Neural cell (in vitro differentiated cells): ENCODE measurements around the gene C1orf115. TPM values are rescaled to one million over a fixed set of nuclear protein-coding genes. Genes with fewer than 3 reads are reported as not detected.

Experiments used
- H2AFZ ChIP-seq: fragments of 200-600, 300-800 bp; sonication (generic), shearing (Covaris generic); 2 replicates; pipeline ENCODE4 v1.6.0; 2014; ENCODE audit warnings: low read depth, mild to moderate bottlenecking, antibody characterized with exemption, low read length, moderate library complexity
- H3F3A ChIP-seq: fragments of 200-600 bp; shearing (Covaris generic); 2 replicates; pipeline ENCODE4 v1.6.1; 2016; ENCODE audit warnings: mild to moderate bottlenecking, moderate library complexity, mixed read lengths, antibody characterized with exemption, low read length; ENCODE audit not compliant: insufficient read depth, poor library complexity, severe bottlenecking
- H3K27ac ChIP-seq: fragments of 200-600, 300-800 bp; sonication (generic), shearing (Covaris generic); 2 replicates; pipeline ENCODE4 v1.5.1; 2014; ENCODE audit warnings: mild to moderate bottlenecking, low read length, moderate library complexity
- H3K27me3 ChIP-seq: fragments of 300-800, 200-600 bp; sonication (generic), shearing (Covaris generic); 2 replicates; pipeline ENCODE4 v1.6.0; 2014; ENCODE audit warnings: mild to moderate bottlenecking, low read depth, low read length, moderate library complexity; ENCODE audit not compliant: insufficient read depth
- H3K36me3 ChIP-seq: fragments of 300-800, 200-600 bp; sonication (generic), shearing (Covaris generic); 2 replicates; pipeline ENCODE4 v1.5.1; 2014; ENCODE audit warnings: mild to moderate bottlenecking, antibody characterized with exemption, low read length, moderate library complexity; ENCODE audit not compliant: insufficient read depth
- H3K4me2 ChIP-seq: fragments of 300-800, 200-600 bp; sonication (generic), shearing (Covaris generic); 2 replicates; pipeline ENCODE4 v1.6.0; 2014; ENCODE audit warnings: mild to moderate bottlenecking, low read length
- H3K4me3 ChIP-seq: fragments of 300-800, 200-600 bp; sonication (generic), shearing (Covaris generic); 2 replicates; pipeline ENCODE4 v1.5.1; 2014; ENCODE audit warnings: mild to moderate bottlenecking, low read length, moderate library complexity
- H3K79me2 ChIP-seq: fragments of 200-600 bp; shearing (Covaris generic); replicated peaks from 2 replicates; pipeline ENCODE4 v1.6.0; 2014; ENCODE audit warnings: mild to moderate bottlenecking, low read length, moderate library complexity; ENCODE audit not compliant: insufficient read depth
- H3K9ac ChIP-seq: fragments of 300-800, 200-600 bp; sonication (generic), shearing (Covaris generic); 2 replicates; pipeline ENCODE4 v1.6.1; 2016; ENCODE audit warnings: mild to moderate bottlenecking, low read length, mixed read lengths
- H3K9me2 ChIP-seq: fragments of 200-600 bp; shearing (Covaris generic); 2 replicates; pipeline ENCODE4 v1.6.1; 2016; ENCODE audit warnings: mild to moderate bottlenecking, low read length, mixed read lengths; ENCODE audit not compliant: insufficient read depth
- H3K9me3 ChIP-seq: fragments of 200-600, 300-800 bp; sonication (generic), shearing (Covaris generic); 2 replicates; pipeline ENCODE4 v1.6.1; 2016; ENCODE audit warnings: mild to moderate bottlenecking, mixed run types, low read length, moderate library complexity, mixed read lengths
- H4K20me1 ChIP-seq: fragments of 200-600 bp; shearing (Covaris generic); 2 replicates; pipeline ENCODE4 v1.6.1; 2016; ENCODE audit warnings: mild to moderate bottlenecking, mixed run types; ENCODE audit not compliant: insufficient read depth
- EP300 ChIP-seq: fragments of 450-650 bp; conservative IDR thresholded peaks from 2 replicates; pipeline ENCODE4 v1.6.1; 2014; ENCODE audit warnings: antibody characterized with exemption, mild to moderate bottlenecking, moderate library complexity; ENCODE audit not compliant: poor library complexity, severe bottlenecking
- EZH2 ChIP-seq: fragments of 200-600, 300-800 bp; shearing (Covaris generic), sonication (generic); IDR thresholded peaks from 2 replicates; pipeline ENCODE4 v1.6.1; 2014; ENCODE audit warnings: antibody characterized with exemption, low read length, borderline replicate concordance, mild to moderate bottlenecking; ENCODE audit not compliant: insufficient read depth, poor library complexity, severe bottlenecking
- MXI1 ChIP-seq: fragments of 450-650 bp; conservative IDR thresholded peaks from 2 replicates; pipeline ENCODE4 v1.6.1; 2014; ENCODE audit warnings: antibody characterized with exemption, mild to moderate bottlenecking; ENCODE audit not compliant: poor library complexity, severe bottlenecking
- POLR2AphosphoS5 ChIP-seq: IDR thresholded peaks from 2 replicates; pipeline ENCODE4 v1.6.1; 2012
- RAD21 ChIP-seq: fragments of 450-650 bp; conservative IDR thresholded peaks from 2 replicates; pipeline ENCODE4 v1.6.1; 2014; ENCODE audit warnings: antibody characterized with exemption, mild to moderate bottlenecking, moderate library complexity
- SMC3 ChIP-seq: fragments of 450-650 bp; conservative IDR thresholded peaks from 2 replicates; pipeline ENCODE4 v1.6.1; 2014; ENCODE audit warnings: antibody characterized with exemption, mild to moderate bottlenecking, moderate library complexity; ENCODE audit not compliant: poor library complexity
- TAF1 ChIP-seq: IDR thresholded peaks from 2 replicates; pipeline ENCODE4 v1.6.1; 2012; ENCODE audit warnings: low read depth
- polyA plus RNA-seq: library from polyadenylated mRNA; depleted of rRNA; stranded (reverse); fragments of >200 nt; gene quantifications from 2 replicates; pipeline ENCODE4 v1.2.3, GENCODE V29; 2014
- TF ChIP-seq, protein P1 (sequence below): fragments of 450-650 bp; IDR thresholded peaks from 2 replicates; pipeline ENCODE4 v1.5.1; 2014; ENCODE audit warnings: antibody characterized with exemption, mild to moderate bottlenecking, moderate library complexity; ENCODE audit not compliant: poor library complexity, severe bottlenecking
- TF ChIP-seq, protein P2 (sequence below): IDR thresholded peaks from 2 replicates; pipeline ENCODE4 v1.6.1; 2012; ENCODE audit warnings: borderline replicate concordance

The C1orf115 gene
- polyA plus RNA-seq, 1 donor from 2014 or later: 0.88 TPM

DNA sequence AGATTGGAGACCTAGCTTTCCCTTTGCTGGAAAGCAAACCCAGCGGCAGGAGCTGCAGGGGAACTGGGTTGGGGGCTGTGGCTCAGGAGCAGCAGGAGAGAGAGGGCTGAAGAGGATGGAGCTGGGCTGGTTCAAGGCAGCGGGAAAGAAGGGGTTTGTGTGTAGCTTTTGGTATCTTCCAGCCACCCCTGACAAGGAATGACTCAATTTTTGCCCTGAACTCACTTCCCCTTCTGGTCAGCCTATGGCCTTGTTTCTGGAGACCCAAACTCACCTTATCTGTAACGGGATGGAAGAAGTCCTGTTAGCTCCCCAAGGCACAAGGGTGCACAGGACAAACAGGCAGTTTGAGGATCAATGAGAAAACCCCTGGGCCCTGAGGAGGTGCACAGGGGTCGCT is 13.1 kb downstream of the C1orf115 start:
- Histone ChIP-seq H3K36me3 (no peaks in the 10 kb centered on the region), H3K9me3 (no peaks in the 10 kb centered on the region), H3K9me2 (no peaks in the 10 kb centered on the region), H3F3A (no peaks in the 10 kb centered on the region), H3K27me3 (no peaks in the 10 kb centered on the region), H4K20me1 (no peaks in the 10 kb centered on the region), H3K9ac (no peak overlapping the region), H3K27ac (no peak overlapping the region), H3K4me2 (no peak overlapping the region), H2AFZ (no peak overlapping the region), H3K79me2 (no peaks in the 10 kb centered on the region), H3K4me3 (no peak overlapping the region)
- TF ChIP-seq POLR2AphosphoS5 (no peak), EP300 (no peak), SMC3 (no peak), MXI1 (no peak), TAF1 (no peak), RAD21 (no peak), EZH2 (no peak)
- TF ChIP-seq, protein P1, sequence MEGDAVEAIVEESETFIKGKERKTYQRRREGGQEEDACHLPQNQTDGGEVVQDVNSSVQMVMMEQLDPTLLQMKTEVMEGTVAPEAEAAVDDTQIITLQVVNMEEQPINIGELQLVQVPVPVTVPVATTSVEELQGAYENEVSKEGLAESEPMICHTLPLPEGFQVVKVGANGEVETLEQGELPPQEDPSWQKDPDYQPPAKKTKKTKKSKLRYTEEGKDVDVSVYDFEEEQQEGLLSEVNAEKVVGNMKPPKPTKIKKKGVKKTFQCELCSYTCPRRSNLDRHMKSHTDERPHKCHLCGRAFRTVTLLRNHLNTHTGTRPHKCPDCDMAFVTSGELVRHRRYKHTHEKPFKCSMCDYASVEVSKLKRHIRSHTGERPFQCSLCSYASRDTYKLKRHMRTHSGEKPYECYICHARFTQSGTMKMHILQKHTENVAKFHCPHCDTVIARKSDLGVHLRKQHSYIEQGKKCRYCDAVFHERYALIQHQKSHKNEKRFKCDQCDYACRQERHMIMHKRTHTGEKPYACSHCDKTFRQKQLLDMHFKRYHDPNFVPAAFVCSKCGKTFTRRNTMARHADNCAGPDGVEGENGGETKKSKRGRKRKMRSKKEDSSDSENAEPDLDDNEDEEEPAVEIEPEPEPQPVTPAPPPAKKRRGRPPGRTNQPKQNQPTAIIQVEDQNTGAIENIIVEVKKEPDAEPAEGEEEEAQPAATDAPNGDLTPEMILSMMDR: no peak
- TF ChIP-seq, protein P2, sequence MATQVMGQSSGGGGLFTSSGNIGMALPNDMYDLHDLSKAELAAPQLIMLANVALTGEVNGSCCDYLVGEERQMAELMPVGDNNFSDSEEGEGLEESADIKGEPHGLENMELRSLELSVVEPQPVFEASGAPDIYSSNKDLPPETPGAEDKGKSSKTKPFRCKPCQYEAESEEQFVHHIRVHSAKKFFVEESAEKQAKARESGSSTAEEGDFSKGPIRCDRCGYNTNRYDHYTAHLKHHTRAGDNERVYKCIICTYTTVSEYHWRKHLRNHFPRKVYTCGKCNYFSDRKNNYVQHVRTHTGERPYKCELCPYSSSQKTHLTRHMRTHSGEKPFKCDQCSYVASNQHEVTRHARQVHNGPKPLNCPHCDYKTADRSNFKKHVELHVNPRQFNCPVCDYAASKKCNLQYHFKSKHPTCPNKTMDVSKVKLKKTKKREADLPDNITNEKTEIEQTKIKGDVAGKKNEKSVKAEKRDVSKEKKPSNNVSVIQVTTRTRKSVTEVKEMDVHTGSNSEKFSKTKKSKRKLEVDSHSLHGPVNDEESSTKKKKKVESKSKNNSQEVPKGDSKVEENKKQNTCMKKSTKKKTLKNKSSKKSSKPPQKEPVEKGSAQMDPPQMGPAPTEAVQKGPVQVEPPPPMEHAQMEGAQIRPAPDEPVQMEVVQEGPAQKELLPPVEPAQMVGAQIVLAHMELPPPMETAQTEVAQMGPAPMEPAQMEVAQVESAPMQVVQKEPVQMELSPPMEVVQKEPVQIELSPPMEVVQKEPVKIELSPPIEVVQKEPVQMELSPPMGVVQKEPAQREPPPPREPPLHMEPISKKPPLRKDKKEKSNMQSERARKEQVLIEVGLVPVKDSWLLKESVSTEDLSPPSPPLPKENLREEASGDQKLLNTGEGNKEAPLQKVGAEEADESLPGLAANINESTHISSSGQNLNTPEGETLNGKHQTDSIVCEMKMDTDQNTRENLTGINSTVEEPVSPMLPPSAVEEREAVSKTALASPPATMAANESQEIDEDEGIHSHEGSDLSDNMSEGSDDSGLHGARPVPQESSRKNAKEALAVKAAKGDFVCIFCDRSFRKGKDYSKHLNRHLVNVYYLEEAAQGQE: no peak

DNA sequence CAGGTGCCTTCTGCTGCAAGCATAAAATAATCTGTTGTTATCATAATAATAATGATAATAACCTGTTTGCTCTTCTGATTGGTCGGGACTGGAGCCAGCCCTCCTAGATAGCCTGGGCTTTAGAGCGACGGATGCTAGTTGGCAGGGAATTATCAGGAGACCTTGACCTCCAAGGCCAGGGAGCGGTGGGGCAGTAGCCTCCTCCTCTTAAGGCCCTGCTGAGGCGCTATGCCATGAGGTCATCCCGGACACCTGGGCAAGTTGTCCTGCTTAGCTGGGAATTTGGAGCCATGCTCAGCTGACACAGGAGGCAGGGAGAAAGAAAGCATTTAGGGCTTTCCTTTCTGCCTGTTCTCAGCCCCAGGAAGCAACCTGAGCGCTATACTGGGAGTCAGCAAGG is 15.6 kb downstream of the C1orf115 start:
- Histone ChIP-seq H2AFZ (no peak overlapping the region), H3K79me2 (no peaks in the 10 kb centered on the region), H3K9ac (no peak overlapping the region), H3K36me3 (no peaks in the 10 kb centered on the region), H3K4me3 (no peak overlapping the region), H4K20me1 (no peaks in the 10 kb centered on the region), H3K27me3 (no peaks in the 10 kb centered on the region), H3K4me2 (no peak overlapping the region), H3K27ac (no peak overlapping the region), H3F3A (no peaks in the 10 kb centered on the region), H3K9me3 (no peaks in the 10 kb centered on the region), H3K9me2 (no peaks in the 10 kb centered on the region)
- TF ChIP-seq EZH2: no peak
- TF ChIP-seq, protein P2: no peak
- TF ChIP-seq EP300: no peak
- no peak for TF ChIP-seq SMC3
- no peak for TF ChIP-seq TAF1
- no peak for TF ChIP-seq RAD21
- no peak for TF ChIP-seq POLR2AphosphoS5
- no peak for TF ChIP-seq MXI1
- TF ChIP-seq, protein P1: no peak
